Neuronal stem cell (in vitro differentiated cells): ENCODE results near the gene PKHD1.

Source experiments
- DNase-seq: peaks from one replicate; pipeline ENCODE4 v3.0.0-alpha.2; 2013; ENCODE audit warnings: low spot score
- H2AFZ ChIP-seq: one replicate; pipeline ENCODE4 v1.6.1; 2013; ENCODE audit warnings: mild to moderate bottlenecking, low read length, inconsistent platforms
- H2AK5ac ChIP-seq: 2 replicates; pipeline ENCODE4 v1.6.1; 2013; ENCODE audit warnings: low read depth, mild to moderate bottlenecking, inconsistent platforms, low read length, moderate library complexity, mixed read lengths
- H2BK120ac ChIP-seq: 2 replicates; pipeline ENCODE4 v1.6.1; 2013; ENCODE audit warnings: low read depth, mild to moderate bottlenecking, inconsistent platforms, low read length, moderate library complexity, mixed read lengths
- H2BK12ac ChIP-seq: one replicate; pipeline ENCODE4 v1.6.1; 2013; ENCODE audit warnings: low read length, inconsistent platforms
- H2BK15ac ChIP-seq: 2 replicates; pipeline ENCODE4 v1.6.1; 2013; ENCODE audit warnings: mild to moderate bottlenecking, low read length, inconsistent platforms, mixed read lengths
- H2BK5ac ChIP-seq: one replicate; pipeline ENCODE4 v1.6.1; 2013; ENCODE audit warnings: inconsistent platforms, mild to moderate bottlenecking, low read length, moderate library complexity
- H3K14ac ChIP-seq: one replicate; pipeline ENCODE4 v1.6.1; 2013; ENCODE audit warnings: low read length, inconsistent platforms
- H3K18ac ChIP-seq: 2 replicates; pipeline ENCODE4 v1.6.1; 2013; ENCODE audit warnings: low read length, inconsistent platforms
- H3K23ac ChIP-seq: 2 replicates; pipeline ENCODE4 v1.6.1; 2013; ENCODE audit warnings: low read depth, mild to moderate bottlenecking, mixed read lengths, low read length, inconsistent platforms; ENCODE audit not compliant: poor library complexity
- H3K27ac ChIP-seq: replicated peaks from 3 replicates; pipeline ENCODE4 v1.5.1; 2013; ENCODE audit warnings: low read length, inconsistent platforms
- H3K27me3 ChIP-seq, 3 experiments: 2 replicates each; pipeline ENCODE4 v1.6.1; 2013; ENCODE audit warnings: low read length in 3 of 3, mild to moderate bottlenecking in 2 of 3, inconsistent platforms in 1 of 3, low read depth in 1 of 3, mixed read lengths in 1 of 3, moderate library complexity in 1 of 3; ENCODE audit not compliant: control insufficient read depth in 3 of 3, insufficient read depth in 3 of 3
- H3K36me3 ChIP-seq, 2 donors: replicated peaks in 1 of 2; 2 replicates each; pipeline ENCODE4 v1.6.1; 2013; ENCODE audit warnings: low read length in 2 of 2; ENCODE audit not compliant: control insufficient read depth in 2 of 2, insufficient read depth in 2 of 2
- H3K4ac ChIP-seq: 2 replicates; pipeline ENCODE4 v1.6.1; 2013; ENCODE audit warnings: inconsistent platforms, mild to moderate bottlenecking, low read length, moderate library complexity
- H3K4me1 ChIP-seq, 2 donors: 1 replicate in 1 of 2; 2 replicates in 1 of 2; pipeline ENCODE4 v1.6.1; 2013; ENCODE audit warnings: low read length in 2 of 2, low read depth in 1 of 2; ENCODE audit not compliant: control insufficient read depth in 2 of 2, insufficient read depth in 1 of 2
- H3K4me2 ChIP-seq: one replicate; pipeline ENCODE4 v1.6.1; 2013; ENCODE audit warnings: mild to moderate bottlenecking, low read length, inconsistent platforms; ENCODE audit not compliant: insufficient read depth, poor library complexity, severe bottlenecking
- H3K4me3 ChIP-seq, 2 donors: 2 replicates each; pipeline ENCODE4 v1.5.1; 2013; ENCODE audit warnings: low read length in 2 of 2, mild to moderate bottlenecking in 2 of 2, inconsistent platforms in 1 of 2, moderate library complexity in 1 of 2
- H3K79me1 ChIP-seq: one replicate; pipeline ENCODE4 v1.6.1; 2013; ENCODE audit warnings: low read depth, mild to moderate bottlenecking, inconsistent platforms, low read length, moderate library complexity
- H3K9ac ChIP-seq: one replicate; pipeline ENCODE4 v1.6.1; 2013; ENCODE audit warnings: mild to moderate bottlenecking, low read depth, low read length, inconsistent platforms; ENCODE audit not compliant: poor library complexity
- H3K9me3 ChIP-seq, 2 donors: replicated peaks in 1 of 2; 2 replicates each; pipeline versions ENCODE3 to v1.6.1; 2013; ENCODE audit warnings: low read length in 2 of 2, mild to moderate bottlenecking in 2 of 2, inconsistent platforms in 1 of 2, low read depth in 1 of 2, mixed read lengths in 1 of 2, moderate library complexity in 1 of 2; ENCODE audit not compliant: control insufficient read depth in 2 of 2, insufficient read depth in 1 of 2
- H4K8ac ChIP-seq: one replicate; pipeline ENCODE4 v1.6.1; 2013; ENCODE audit warnings: low read depth, mild to moderate bottlenecking, inconsistent platforms, low read length, moderate library complexity
- H4K91ac ChIP-seq: one replicate; pipeline ENCODE4 v1.6.1; 2013; ENCODE audit warnings: low read length, low read depth, mild to moderate bottlenecking, inconsistent platforms; ENCODE audit not compliant: poor library complexity
- WGBS, 2 donors: extraction: QIAGEN DNeasy Blood & Tissue Kit; methylation state at CpG; one replicate each; pipeline ENCODE4 v1.1.7; 2013; ENCODE audit warnings: missing lambda C conversion rate in 2 of 2, mixed read lengths in 1 of 2; ENCODE audit not compliant: insufficient read length in 2 of 2, insufficient replicate concordance in 1 of 2; ENCODE audit errors: extremely low coverage in 2 of 2; 5-methylcytosine and 5-hydroxymethylcytosine counted together

Gene PKHD1

DNA sequence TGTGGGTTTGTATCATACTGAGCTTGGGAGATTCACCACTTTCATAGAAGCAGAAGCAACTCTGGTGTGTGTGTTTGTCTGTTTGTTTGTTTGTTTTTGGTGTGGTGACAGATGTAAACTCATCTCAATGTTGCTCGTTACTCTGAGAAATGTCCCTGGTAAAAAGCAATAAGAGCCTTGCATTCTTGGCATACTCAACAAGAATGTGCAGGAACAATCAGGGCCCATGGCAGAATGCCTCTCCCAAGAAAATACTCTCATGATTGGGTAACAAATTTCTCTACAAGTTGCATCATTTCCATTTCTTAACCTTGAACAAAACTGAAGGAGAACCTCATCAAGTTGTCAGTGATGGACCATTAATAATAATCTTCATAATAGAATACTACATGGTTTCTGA lies 43.0 kb upstream of the PKHD1 start:
- Histone ChIP-seq H3K79me1 (no peaks in the 10 kb centered on the region), H3K4me2 (no peak overlapping the region), H4K8ac (no peak overlapping the region), H3K27ac (no peak overlapping the region), H2BK5ac (no peak overlapping the region), H2AFZ (no peak overlapping the region), H2BK120ac (no peak overlapping the region), H2BK12ac (no peak overlapping the region), H4K91ac (no peak overlapping the region), H3K4ac (no peak overlapping the region), H3K9me3 (no peaks in the 10 kb centered on the region), H2AK5ac (no peak overlapping the region), H3K14ac (no peak overlapping the region), H3K18ac (no peak overlapping the region), H3K4me3 (no peak overlapping the region), H3K9ac (no peak overlapping the region), H3K4me1 (peaks cover 0 to 4% of the 10 kb centered on the region in 2 donors), H2BK15ac (no peak overlapping the region), H3K27me3 (peaks cover 0 to 5% (median 0%) of the 10 kb centered on the region in 3 experiments), H3K36me3 (no peaks in the 10 kb centered on the region), H3K23ac (no peak overlapping the region)
- no CpG with 5 or more reads among the region's 1 CpG for WGBS, 2 donors
- no peak for DNase-seq

DNA sequence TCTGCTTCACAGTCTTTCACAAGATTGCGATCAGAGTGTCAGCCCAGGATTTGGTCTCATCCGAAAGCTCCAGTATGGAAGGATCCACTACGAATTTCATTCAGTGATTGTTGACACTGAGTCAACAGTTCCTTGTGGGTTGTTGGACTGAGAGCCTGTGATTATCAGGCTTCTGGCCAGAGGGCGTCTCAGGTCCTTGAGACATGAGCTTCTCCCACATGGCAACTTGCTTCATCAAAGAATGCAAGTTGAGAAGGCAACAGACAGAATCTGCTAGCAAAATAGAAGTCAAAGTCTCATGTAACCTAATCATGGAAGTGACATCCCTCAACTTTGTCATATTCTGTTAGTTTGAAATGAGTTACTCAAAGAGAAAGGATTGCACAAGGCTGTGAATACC lies 40.5 kb upstream of the PKHD1 start:
- Histone ChIP-seq H4K8ac (no peak overlapping the region), H2BK15ac (no peak overlapping the region), H3K36me3 (no peaks in the 10 kb centered on the region), H4K91ac (no peak overlapping the region), H2BK5ac (no peak overlapping the region), H3K27ac (no peak overlapping the region), H3K9me3 (no peaks in the 10 kb centered on the region), H3K79me1 (no peaks in the 10 kb centered on the region), H3K18ac (no peak overlapping the region), H2AFZ (no peak overlapping the region), H3K23ac (no peak overlapping the region), H3K27me3 (no peaks in the 10 kb centered on the region), H3K4me3 (no peak overlapping the region), H3K4me1 (peaks cover 0 to 4% of the 10 kb centered on the region in 2 donors), H3K4me2 (no peak overlapping the region), H2BK120ac (no peak overlapping the region), H3K9ac (no peak overlapping the region), H3K14ac (no peak overlapping the region), H3K4ac (no peak overlapping the region), H2BK12ac (no peak overlapping the region), H2AK5ac (no peak overlapping the region)
- no CpG with 5 or more reads among the region's 4 CpGs for WGBS, 2 donors
- DNase-seq, result no peak

DNA sequence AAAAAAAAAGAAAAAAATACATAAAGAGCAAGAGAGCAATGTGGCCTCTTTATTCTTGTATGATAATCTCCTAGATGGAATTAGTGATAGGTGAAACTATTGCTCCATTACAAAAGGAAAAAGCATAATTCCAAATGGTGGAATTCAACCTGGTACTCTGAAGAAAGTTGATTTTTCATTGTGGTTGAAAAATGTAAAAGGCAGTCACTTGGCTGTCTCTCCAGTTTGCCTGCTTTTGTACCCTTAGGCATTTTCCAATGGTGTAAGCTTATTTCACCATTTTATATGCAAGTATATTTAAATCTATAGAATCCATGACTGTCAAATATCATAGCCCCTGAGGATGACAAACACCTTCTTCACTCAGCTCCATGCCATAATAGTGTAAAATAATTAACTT lies 38.8 kb upstream of the PKHD1 start:
- no peak for DNase-seq
- Histone ChIP-seq H3K9ac (no peak overlapping the region), H3K23ac (no peak overlapping the region), H3K79me1 (no peaks in the 10 kb centered on the region), H2BK5ac (no peak overlapping the region), H3K4me3 (no peak overlapping the region), H3K18ac (no peak overlapping the region), H2BK15ac (no peak overlapping the region), H2AFZ (no peak overlapping the region), H3K27me3 (no peaks in the 10 kb centered on the region), H4K8ac (no peak overlapping the region), H3K9me3 (no peaks in the 10 kb centered on the region), H3K4me2 (no peak overlapping the region), H2AK5ac (no peak overlapping the region), H3K4me1 (peaks cover 0 to 4% of the 10 kb centered on the region in 2 donors), H3K27ac (no peak overlapping the region), H3K4ac (no peak overlapping the region), H3K36me3 (no peaks in the 10 kb centered on the region), H4K91ac (no peak overlapping the region), H2BK120ac (no peak overlapping the region), H2BK12ac (no peak overlapping the region), H3K14ac (no peak overlapping the region)

DNA sequence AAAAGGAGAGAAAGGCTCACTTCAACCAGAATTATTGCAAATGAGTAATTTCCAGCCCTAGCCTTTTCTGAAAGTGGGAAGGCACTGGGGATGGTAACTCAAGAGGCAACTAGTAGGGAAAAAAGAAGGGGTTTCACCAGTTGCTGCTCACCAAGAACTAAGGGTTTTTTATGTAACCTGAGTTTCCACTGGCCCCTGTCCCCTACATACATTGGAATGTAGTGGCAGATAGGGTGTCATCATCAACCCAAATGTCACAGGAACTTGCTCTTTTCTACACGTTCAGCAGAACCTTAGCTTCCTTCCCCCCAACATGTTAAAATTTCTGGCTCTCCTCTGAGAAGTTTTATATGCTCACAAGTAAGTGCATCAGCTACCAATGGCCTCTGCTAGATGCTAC lies 38.2 kb upstream of the PKHD1 start:
- Histone ChIP-seq H3K4me3 (no peak overlapping the region), H4K8ac (no peak overlapping the region), H3K23ac (no peak overlapping the region), H2AK5ac (no peak overlapping the region), H3K18ac (no peak overlapping the region), H3K9ac (no peak overlapping the region), H2BK12ac (no peak overlapping the region), H2AFZ (no peak overlapping the region), H3K4ac (no peak overlapping the region), H3K14ac (no peak overlapping the region), H3K9me3 (no peaks in the 10 kb centered on the region), H3K36me3 (no peaks in the 10 kb centered on the region), H2BK120ac (no peak overlapping the region), H3K27me3 (no peaks in the 10 kb centered on the region), H3K4me2 (no peak overlapping the region), H4K91ac (no peak overlapping the region), H2BK15ac (no peak overlapping the region), H3K79me1 (no peaks in the 10 kb centered on the region), H3K4me1 (peaks cover 0 to 4% of the 10 kb centered on the region in 2 donors), H3K27ac (no peak overlapping the region), H2BK5ac (no peak overlapping the region)
- WGBS, 2 donors, result no CpG with 5 or more reads among the region's 1 CpG
- DNase-seq, result no peak
